Panc1 (cell line): ENCODE results near the gene EDAR. TPM values are rescaled to one million over a fixed set of nuclear protein-coding genes. Genes with fewer than 3 reads are reported as not detected.

ENCODE experiments used
- ATAC-seq: fragments of 200-7000 bp; cut with Tn5 transposase; 2 replicates; pipeline ENCODE4 v1.9.1; 2020; ENCODE audit warnings: mild to moderate bottlenecking, moderate library complexity
- BruUV-seq: library from RNA; stranded (reverse); fragments of 400-500 nt; replicated peaks from 2 replicates; lab custom pipeline; 2021; lab: Mats Ljungman, UMichigan
- CTCF ChIA-PET: fragments of 300-600 bp; sonication (Branson Sonifier 250); formaldehyde crosslinking; loops from one replicate; lab custom pipeline; 2022; ENCODE audit warnings: antibody characterized with exemption; lab: Charles Lee
- POLR2A ChIA-PET: fragments of 300-600 bp; sonication (Branson Sonifier 250); formaldehyde crosslinking; loops from one replicate; lab custom pipeline; 2022; ENCODE audit warnings: antibody characterized with exemption; lab: Charles Lee
- DNase-seq: peaks from one replicate; pipeline ENCODE4 v3.0.0-alpha.2; 2010; ENCODE audit warnings: low read depth, low spot score
- H3K27ac ChIP-seq: 2 replicates; pipeline ENCODE4 v1.5.1; 2011; ENCODE audit warnings: mild to moderate bottlenecking, low read length, inconsistent platforms
- H3K27me3 ChIP-seq: fragments of 200-500 bp; sonication (Bioruptor generic); 2 replicates; pipeline ENCODE4 v1.6.0; 2014; ENCODE audit warnings: low read length, inconsistent platforms; ENCODE audit not compliant: control insufficient read depth, insufficient read depth
- H3K36me3 ChIP-seq: fragments of 200-500 bp; sonication (Bioruptor generic); 2 replicates; pipeline ENCODE4 v1.5.1; 2014; ENCODE audit warnings: inconsistent platforms, mild to moderate bottlenecking, low read length, moderate library complexity; ENCODE audit not compliant: control insufficient read depth, insufficient read depth
- H3K4me1 ChIP-seq: 2 replicates; pipeline ENCODE4 v1.5.1; 2011; ENCODE audit warnings: inconsistent platforms, mild to moderate bottlenecking, low read length, moderate library complexity; ENCODE audit not compliant: control insufficient read depth, insufficient read depth
- H3K4me3 ChIP-seq, 2 experiments: 2 replicates each; pipeline ENCODE4 v1.5.1; 2011 to 2012; ENCODE audit warnings: low read depth in 2 of 2, low read length in 2 of 2, mild to moderate bottlenecking in 2 of 2, inconsistent platforms in 1 of 2, moderate library complexity in 1 of 2
- H3K9me3 ChIP-seq: fragments of 200-500 bp; sonication (Bioruptor generic); 2 replicates; pipeline ENCODE4 v1.5.1; 2014; ENCODE audit warnings: low read depth, mild to moderate bottlenecking, inconsistent platforms, low read length, moderate library complexity; ENCODE audit not compliant: control insufficient read depth, insufficient read depth
- POLR2AphosphoS5 ChIP-seq: IDR thresholded peaks from 2 replicates; pipeline ENCODE4 v1.6.1; 2012; ENCODE audit warnings: mild to moderate bottlenecking, low read depth, low read length, moderate library complexity
- REST ChIP-seq, 2 experiments: IDR thresholded peaks; 2 replicates each; pipeline ENCODE4 v1.6.1; 2011 to 2012; ENCODE audit warnings: low read depth in 2 of 2, control low read depth in 1 of 2, low read length in 1 of 2, mild to moderate bottlenecking in 1 of 2, moderate library complexity in 1 of 2; ENCODE audit not compliant: insufficient read depth in 1 of 2
- SIN3A ChIP-seq: IDR thresholded peaks from 2 replicates; pipeline ENCODE4 v1.6.1; 2012; ENCODE audit warnings: low read depth, mild to moderate bottlenecking, low read length, moderate library complexity, borderline replicate concordance; ENCODE audit not compliant: insufficient read depth
- TCF7L2 ChIP-seq: IDR thresholded peaks from 2 replicates; pipeline ENCODE4 v1.6.1; 2011; ENCODE audit warnings: mild to moderate bottlenecking, low read depth, low read length, inconsistent platforms
- in situ Hi-C: cut with HindIII; loops from 2 replicates; pipeline ENCODE4 v1.10.0; 2016; ENCODE audit warnings: low sequenced_read_pairs, low pct_unique_long_range_greater_than_20kb
- intact Hi-C: fragments of 100-400 bp; cut with micrococcal nuclease; formaldehyde crosslinking; loops from one replicate; pipeline ENCODE4 v1.10.0; 2022; ENCODE audit not compliant: unreplicated experiment
- total RNA-seq: library from RNA; stranded (reverse); gene quantifications from one replicate; pipeline ENCODE4 v1.2.1, GENCODE V29; 2021; ENCODE audit not compliant: unreplicated experiment
- TF ChIP-seq, protein P1 (sequence below): fragments of 450-650 bp; IDR thresholded peaks from 2 replicates; pipeline ENCODE4 v1.5.1; 2017; ENCODE audit warnings: mild to moderate bottlenecking

EDAR gene
- total RNA-seq, 1 experiment from 2014 or later: not detected

GRCh38 chr2:108878276-108878675, 110.7 kb downstream of the EDAR start:
- H3K36me3 ChIP-seq: no peaks in the 10 kb centered on the region; the same call in 1 of the 2 replicates
- no peak overlapping the region for H3K4me3 ChIP-seq
- intact Hi-C loops (no loop called here), in situ Hi-C loops (no loop called here)
- ChIA-PET POLR2A (no interaction called here), CTCF (no interaction called here)
- no TSS peak for BruUV-seq
- no peak for TF ChIP-seq SIN3A
- no peak for TF ChIP-seq TCF7L2
- TF ChIP-seq POLR2AphosphoS5: no peak
- TF ChIP-seq, protein P1, sequence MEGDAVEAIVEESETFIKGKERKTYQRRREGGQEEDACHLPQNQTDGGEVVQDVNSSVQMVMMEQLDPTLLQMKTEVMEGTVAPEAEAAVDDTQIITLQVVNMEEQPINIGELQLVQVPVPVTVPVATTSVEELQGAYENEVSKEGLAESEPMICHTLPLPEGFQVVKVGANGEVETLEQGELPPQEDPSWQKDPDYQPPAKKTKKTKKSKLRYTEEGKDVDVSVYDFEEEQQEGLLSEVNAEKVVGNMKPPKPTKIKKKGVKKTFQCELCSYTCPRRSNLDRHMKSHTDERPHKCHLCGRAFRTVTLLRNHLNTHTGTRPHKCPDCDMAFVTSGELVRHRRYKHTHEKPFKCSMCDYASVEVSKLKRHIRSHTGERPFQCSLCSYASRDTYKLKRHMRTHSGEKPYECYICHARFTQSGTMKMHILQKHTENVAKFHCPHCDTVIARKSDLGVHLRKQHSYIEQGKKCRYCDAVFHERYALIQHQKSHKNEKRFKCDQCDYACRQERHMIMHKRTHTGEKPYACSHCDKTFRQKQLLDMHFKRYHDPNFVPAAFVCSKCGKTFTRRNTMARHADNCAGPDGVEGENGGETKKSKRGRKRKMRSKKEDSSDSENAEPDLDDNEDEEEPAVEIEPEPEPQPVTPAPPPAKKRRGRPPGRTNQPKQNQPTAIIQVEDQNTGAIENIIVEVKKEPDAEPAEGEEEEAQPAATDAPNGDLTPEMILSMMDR: no peak
- TF ChIP-seq REST (IDR thresholded peaks at IDR 0.05; ENCODE audit: insufficient read depth in 1 of 2, low read depth in 2 of 2, low read length in 1 of 2): no peak
- H3K9me3 ChIP-seq: peaks cover 7% of the 10 kb centered on the region; the same call in 1 of the 2 replicates
- DNase-seq (no peak), ATAC-seq (no peak)
- no peak overlapping the region for H3K27ac ChIP-seq
- no peaks in the 10 kb centered on the region for H3K27me3 ChIP-seq
- no peaks in the 10 kb centered on the region for H3K4me1 ChIP-seq

DNA sequence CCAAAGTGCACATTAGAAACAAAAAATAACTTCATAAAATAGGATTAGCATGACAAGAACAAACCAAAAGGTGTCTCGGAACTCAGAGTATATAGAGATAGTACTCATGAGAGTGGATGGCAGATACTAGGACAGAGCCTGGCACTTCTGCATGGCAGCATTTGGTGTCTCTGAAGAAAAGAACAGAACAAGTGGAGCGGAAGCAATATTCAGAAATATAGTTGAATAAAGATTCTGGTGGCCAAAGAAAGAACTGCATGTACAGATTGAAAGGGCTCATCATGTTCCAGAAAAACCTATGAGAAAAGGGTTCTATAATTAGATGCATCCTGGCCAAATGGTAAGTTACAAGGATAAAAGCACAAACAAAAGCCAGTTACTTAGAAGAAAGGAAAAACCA, 111.5 kb downstream of the EDAR start:
- Histone ChIP-seq H3K36me3 (no peaks in the 10 kb centered on the region; the same call in 1 of the 2 replicates), H3K27ac (no peak overlapping the region), H3K4me3 (no peak overlapping the region), H3K9me3 (peaks cover 7% of the 10 kb centered on the region; the same call in 1 of the 2 replicates), H3K4me1 (no peaks in the 10 kb centered on the region), H3K27me3 (no peaks in the 10 kb centered on the region)
- no peak for ATAC-seq
- intact Hi-C loops: no loop called here
- TF ChIP-seq, protein P1: no peak
- TF ChIP-seq POLR2AphosphoS5 (no peak), SIN3A (no peak), REST (IDR thresholded peaks at IDR 0.05; ENCODE audit: insufficient read depth in 1 of 2, low read depth in 2 of 2, low read length in 1 of 2) (no peak), TCF7L2 (no peak)
- no TSS peak for BruUV-seq
- DNase-seq: no peak
- in situ Hi-C loops: no loop called here
- CTCF ChIA-PET: no interaction called here
- POLR2A ChIA-PET: no interaction called here
